IMR-90 (cell line): ENCODE measurements around the gene SGO1. TPM values are rescaled to one million over a fixed set of nuclear protein-coding genes. Genes with fewer than 3 reads are reported as not detected.
A peak's percentile ranks its signal among the peaks of the same experiment; 100 is the strongest.

ENCODE experiments used
- ATAC-seq: fragments of 200-7000 bp; cut with Tn5 transposase; 2 replicates; pipeline ENCODE4 v1.9.1; 2020; ENCODE audit warnings: low read depth, mild to moderate bottlenecking, moderate library complexity
- BruUV-seq: library from RNA; stranded (reverse); fragments of 400-500 nt; replicated peaks from 2 replicates; lab custom pipeline; 2021; lab: Mats Ljungman, UMichigan
- CTCF ChIA-PET: fragments of 300-600 bp; formaldehyde crosslinking; extraction: SDS; loops from one replicate; lab custom pipeline; 2021; ENCODE audit warnings: antibody characterized with exemption; lab: Yijun Ruan, JAX
- POLR2A ChIA-PET: fragments of 300-600 bp; sonication (Branson Sonifier 250); formaldehyde crosslinking; loops from one replicate; lab custom pipeline; 2022; ENCODE audit warnings: antibody characterized with exemption; ENCODE audit not compliant: unreplicated experiment; lab: Charles Lee
- DNase-seq: peaks from one replicate; pipeline ENCODE4 v3.0.0; 2013
- H2AFZ ChIP-seq: replicated peaks from 2 replicates; pipeline ENCODE3; 2013; ENCODE audit warnings: low read length, mild to moderate bottlenecking; ENCODE audit not compliant: poor library complexity
- H2AK5ac ChIP-seq: 2 replicates; pipeline ENCODE4 v1.6.1; 2013; ENCODE audit warnings: low read depth, low read length, inconsistent platforms
- H2AK9ac ChIP-seq: replicated peaks from 2 replicates; pipeline ENCODE3; 2013; ENCODE audit warnings: mild to moderate bottlenecking, low read depth, low read length, moderate library complexity; ENCODE audit not compliant: poor library complexity
- H2BK120ac ChIP-seq: 2 replicates; pipeline ENCODE4 v1.6.1; 2013; ENCODE audit warnings: low read depth, low read length, inconsistent platforms
- H2BK15ac ChIP-seq: 3 replicates; pipeline ENCODE4 v1.6.1; 2013; ENCODE audit warnings: low read depth, low read length, inconsistent platforms
- H2BK20ac ChIP-seq: 2 replicates; pipeline ENCODE4 v1.6.1; 2013; ENCODE audit warnings: low read depth, mild to moderate bottlenecking, inconsistent platforms, low read length, moderate library complexity
- H2BK5ac ChIP-seq: 2 replicates; pipeline ENCODE4 v1.6.1; 2013; ENCODE audit warnings: mild to moderate bottlenecking, low read depth, low read length, inconsistent platforms; ENCODE audit not compliant: poor library complexity, severe bottlenecking
- H3K14ac ChIP-seq: replicated peaks from 2 replicates; pipeline ENCODE4 v1.6.1; 2013; ENCODE audit warnings: low read depth, low read length, inconsistent platforms
- H3K18ac ChIP-seq: 2 replicates; pipeline ENCODE4 v1.6.1; 2013; ENCODE audit warnings: low read depth, low read length, control low read depth
- H3K23ac ChIP-seq: 2 replicates; pipeline ENCODE4 v1.6.1; 2013; ENCODE audit warnings: low read depth, low read length, inconsistent platforms
- H3K27ac ChIP-seq: 2 replicates; pipeline ENCODE4 v1.5.1; 2013; ENCODE audit warnings: mild to moderate bottlenecking, control low read depth, low read length; ENCODE audit not compliant: insufficient read depth
- H3K27me3 ChIP-seq: 2 replicates; pipeline ENCODE4 v1.6.1; 2013; ENCODE audit warnings: low read length; ENCODE audit not compliant: control insufficient read depth, insufficient read depth
- H3K36me3 ChIP-seq: 2 replicates; pipeline ENCODE4 v1.6.1; 2013; ENCODE audit warnings: low read length, mixed read lengths; ENCODE audit not compliant: control insufficient read depth, insufficient read depth
- H3K4ac ChIP-seq: 2 replicates; pipeline ENCODE4 v1.6.1; 2013; ENCODE audit warnings: low read depth, low read length, inconsistent platforms
- H3K4me1 ChIP-seq: 2 replicates; pipeline ENCODE4 v1.6.1; 2013; ENCODE audit warnings: low read length, mixed read lengths; ENCODE audit not compliant: control insufficient read depth, insufficient read depth
- H3K4me2 ChIP-seq: 2 replicates; pipeline ENCODE4 v1.6.1; 2013; ENCODE audit warnings: low read depth, mild to moderate bottlenecking, control low read depth, low read length, moderate library complexity
- H3K4me3 ChIP-seq: 2 replicates; pipeline ENCODE4 v1.5.1; 2013; ENCODE audit warnings: low read depth, mild to moderate bottlenecking, control low read depth, low read length, moderate library complexity; ENCODE audit not compliant: insufficient read depth
- H3K56ac ChIP-seq: 2 replicates; pipeline ENCODE4 v1.6.1; 2013; ENCODE audit warnings: low read length, inconsistent platforms; ENCODE audit not compliant: insufficient read depth; ENCODE audit errors: extremely low read depth
- H3K79me1 ChIP-seq, 2 experiments: 2 replicates each; pipeline ENCODE4 v1.6.1; 2013; ENCODE audit warnings: low read length in 2 of 2, inconsistent platforms in 1 of 2, low read depth in 1 of 2
- H3K9ac ChIP-seq: 2 replicates; pipeline ENCODE4 v1.6.1; 2013; ENCODE audit warnings: low read depth, low read length, control low read depth
- H3K9me1 ChIP-seq: 2 replicates; pipeline ENCODE4 v1.6.1; 2013; ENCODE audit warnings: low read length, inconsistent platforms; ENCODE audit not compliant: insufficient read depth
- H3K9me3 ChIP-seq: 2 replicates; pipeline ENCODE4 v1.6.1; 2013; ENCODE audit warnings: low read length; ENCODE audit not compliant: control insufficient read depth, insufficient read depth
- H4K20me1 ChIP-seq: 2 replicates; pipeline ENCODE4 v1.6.1; 2013; ENCODE audit warnings: low read length, inconsistent platforms; ENCODE audit not compliant: insufficient read depth
- H4K5ac ChIP-seq: 2 replicates; pipeline ENCODE4 v1.6.1; 2013; ENCODE audit warnings: mild to moderate bottlenecking, low read depth, low read length, control low read depth
- H4K8ac ChIP-seq, 2 experiments: 2 replicates each; pipeline ENCODE4 v1.6.1; 2013; ENCODE audit warnings: low read depth in 2 of 2, low read length in 2 of 2, control low read depth in 1 of 2, inconsistent platforms in 1 of 2
- H4K91ac ChIP-seq: 2 replicates; pipeline ENCODE4 v1.6.1; 2013; ENCODE audit warnings: low read depth, low read length, inconsistent platforms; ENCODE audit not compliant: insufficient read depth
- BHLHE40 ChIP-seq: fragments of 150-350 bp; IDR thresholded peaks from 2 replicates; pipeline ENCODE4 v1.6.1; 2016; ENCODE audit warnings: mild to moderate bottlenecking, low read depth, low read length
- CEBPB ChIP-seq: IDR thresholded peaks from 2 replicates; pipeline ENCODE4 v1.6.1; 2012; ENCODE audit warnings: low read depth, low read length, improper control_type of control experiment
- CHD1 ChIP-seq: IDR thresholded peaks from 2 replicates; pipeline ENCODE4 v1.6.1; 2012; ENCODE audit warnings: low read depth, low read length, improper control_type of control experiment
- CTCF ChIP-seq: conservative IDR thresholded peaks from 2 replicates; pipeline ENCODE4 v1.5.1; 2012; ENCODE audit warnings: mild to moderate bottlenecking, low read depth, low read length, improper control_type of control experiment
- ELK1 ChIP-seq: fragments of 150-350 bp; IDR thresholded peaks from 2 replicates; pipeline ENCODE4 v1.6.1; 2016; ENCODE audit warnings: low read depth, mild to moderate bottlenecking, low read length, moderate library complexity, borderline replicate concordance
- FOS ChIP-seq: fragments of 150-350 bp; IDR thresholded peaks from 2 replicates; pipeline ENCODE4 v1.6.1; 2016; ENCODE audit warnings: low read depth, low read length
- MAFK ChIP-seq: IDR thresholded peaks from 2 replicates; pipeline ENCODE4 v1.6.1; 2012; ENCODE audit warnings: low read depth, low read length, improper control_type of control experiment
- MAZ ChIP-seq: IDR thresholded peaks from 2 replicates; pipeline ENCODE4 v1.6.1; 2012; ENCODE audit warnings: low read depth, mild to moderate bottlenecking, low read length, improper control_type of control experiment, moderate library complexity, borderline replicate concordance
- MXI1 ChIP-seq: IDR thresholded peaks from 2 replicates; pipeline ENCODE4 v1.6.1; 2012; ENCODE audit warnings: low read depth, mild to moderate bottlenecking, low read length, moderate library complexity, borderline replicate concordance
- NFE2L2 ChIP-seq: fragments of 150-350 bp; IDR thresholded peaks from 2 replicates; pipeline ENCODE4 v1.6.1; 2016; ENCODE audit warnings: low read depth, mild to moderate bottlenecking, low read length
- POLR2A ChIP-seq: IDR thresholded peaks from 2 replicates; pipeline ENCODE4 v1.6.1; 2012; ENCODE audit warnings: mild to moderate bottlenecking, low read depth, low read length
- RAD21 ChIP-seq: IDR thresholded peaks from 2 replicates; pipeline ENCODE4 v1.6.1; 2012; ENCODE audit warnings: low read length, improper control_type of control experiment
- RCOR1 ChIP-seq: IDR thresholded peaks from 2 replicates; pipeline ENCODE4 v1.6.1; 2012; ENCODE audit warnings: mild to moderate bottlenecking, low read length, improper control_type of control experiment; ENCODE audit not compliant: insufficient replicate concordance
- RFX5 ChIP-seq: IDR thresholded peaks from 2 replicates; pipeline ENCODE4 v1.8.0; 2012; ENCODE audit warnings: low read depth, mild to moderate bottlenecking, low read length, moderate library complexity
- SMC3 ChIP-seq: fragments of 150-350 bp; IDR thresholded peaks from 2 replicates; pipeline ENCODE4 v1.6.1; 2016; ENCODE audit warnings: low read depth, mild to moderate bottlenecking, antibody characterized with exemption, low read length, moderate library complexity
- WGBS, 2 experiments: methylation state at CpG; one replicate each; pipeline versions ENCODE4 v1.1.5 to v1.1.7; 2013; ENCODE audit warnings: missing lambda C conversion rate in 2 of 2; ENCODE audit not compliant: insufficient read length in 1 of 2; ENCODE audit errors: extremely low coverage in 2 of 2; 5-methylcytosine and 5-hydroxymethylcytosine counted together
- dilution Hi-C: fragments of 300-500 bp; cut with HindIII; formaldehyde crosslinking; loops from one replicate; pipeline ENCODE4 v1.14.3; 2018; ENCODE audit warnings: low sequenced_read_pairs; ENCODE audit not compliant: unreplicated experiment
- in situ Hi-C: fragments of 300-500 bp; cut with MboI; formaldehyde crosslinking; loops from 3 replicates; pipeline ENCODE4 v1.14.3; 2019; ENCODE audit warnings: low sequenced_read_pairs, inconsistent platforms, mixed read lengths
- intact Hi-C: fragments of 100-400 bp; cut with micrococcal nuclease; formaldehyde crosslinking; loops from 2 replicates; pipeline ENCODE4 v1.10.0; 2022
- polyA plus RNA-seq, 3 experiments: library from polyadenylated mRNA; depleted of rRNA; stranded (reverse); fragments of >200 nt; gene quantifications; 2 replicates each; pipeline ENCODE4 v1.2.3, GENCODE V29; 2012; ENCODE audit warnings: low replicate concordance in 1 of 3
- total RNA-seq: library from RNA; depleted of rRNA; stranded (reverse); fragments of >200 nt; gene quantifications from 2 replicates; pipeline ENCODE4 v1.2.3, GENCODE V29; 2012
- TF ChIP-seq, protein P1 (sequence below): fragments of 150-350 bp; IDR thresholded peaks from 2 replicates; pipeline ENCODE4 v1.6.1; 2017; ENCODE audit warnings: mild to moderate bottlenecking, antibody characterized with exemption, low read length, low read depth

Gene SGO1
- total and polyA plus RNA-seq, 2 of the 4 experiments (the other 2 are of a cell fraction): 3.2 to 5.2 TPM

- POLR2A ChIA-PET: interaction anchor here (0.7 kb wide), 1 partner anchor 12 kb away, joined by 3 read pairs; no protein-coding TSS in a partner anchor
- no TSS peak for BruUV-seq
- ATAC-seq: peak; percentile 3
Observed at GRCh38 chr3:20186600-20187004, 596 bp upstream of the SGO1 start.

More at GRCh38 chr3:20186600-20187004, 596 bp upstream of the SGO1 start:
- in situ Hi-C loops (loop anchor here (10.0 kb wide), 1 partner anchor 242 kb away; the partner anchor contains the start of gene RAB5A), dilution Hi-C loops (no loop called here), intact Hi-C loops (loop anchor here (1.0 to 5.0 kb wide), 4 partner anchors 146 to 297 kb away; partner anchors contain the start of genes KAT2B and RAB5A)
- Histone ChIP-seq H2BK15ac (peak overlapping the region; percentile 33; the same call in 2 of the 3 replicates), H3K4me1 (no peaks in the 10 kb centered on the region), H4K91ac (peak overlapping the region; percentile 73), H3K9ac (peak overlapping the region; percentile 96), H2AFZ (peak overlapping the region; percentile 96), H3K4me2 (peak overlapping the region; percentile 76), H3K4me3 (peak overlapping the region; percentile 89), H3K14ac (peak overlapping the region; percentile 68), H4K20me1 (no peaks in the 10 kb centered on the region), H3K27ac (peak overlapping the region; percentile 93), H2AK9ac (no peak overlapping the region), H3K79me1 (peaks cover 0 to 6% of the 10 kb centered on the region in 2 experiments; a peak in 1 of 4 replicates), H3K4ac (peak overlapping the region; percentile 77), H3K23ac (peak overlapping the region; percentile 77), H4K5ac (peak overlapping the region; percentile 85), H3K36me3 (no peaks in the 10 kb centered on the region), H4K8ac (peak overlapping the region; percentile 87 to 92), H3K9me1 (no peaks in the 10 kb centered on the region), H2BK20ac (no peak overlapping the region), H3K27me3 (no peaks in the 10 kb centered on the region), H3K18ac (peak overlapping the region; percentile 84), H2BK120ac (peak overlapping the region; percentile 50), H2BK5ac (peak overlapping the region; percentile 77), H3K9me3 (no peaks in the 10 kb centered on the region), H2AK5ac (no peak overlapping the region), H3K56ac (peak overlapping the region; percentile 93)
- CTCF ChIA-PET: interaction anchor here (0.7 to 1.1 kb wide), 2 partner anchors 145 to 146 kb away, joined by 3 to 4 read pairs; partner anchors contain the start of gene KAT2B
- TF ChIP-seq MAZ (no peak), NFE2L2 (no peak), POLR2A (no peak), RFX5 (no peak), ELK1 (no peak), RAD21 (no peak), CHD1 (no peak), CEBPB (no peak), MXI1 (no peak), CTCF (no peak), RCOR1 (no peak), SMC3 (no peak), BHLHE40 (no peak), MAFK (no peak), FOS (no peak)
- TF ChIP-seq, protein P1, sequence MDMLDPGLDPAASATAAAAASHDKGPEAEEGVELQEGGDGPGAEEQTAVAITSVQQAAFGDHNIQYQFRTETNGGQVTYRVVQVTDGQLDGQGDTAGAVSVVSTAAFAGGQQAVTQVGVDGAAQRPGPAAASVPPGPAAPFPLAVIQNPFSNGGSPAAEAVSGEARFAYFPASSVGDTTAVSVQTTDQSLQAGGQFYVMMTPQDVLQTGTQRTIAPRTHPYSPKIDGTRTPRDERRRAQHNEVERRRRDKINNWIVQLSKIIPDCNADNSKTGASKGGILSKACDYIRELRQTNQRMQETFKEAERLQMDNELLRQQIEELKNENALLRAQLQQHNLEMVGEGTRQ: no peak
- 0% methylated on average over 5 of the region's 9 CpGs; no CpG with 5 or more reads in 1 of the 2 experiments for WGBS, 2 experiments
- no peak for DNase-seq
